SK-N-SH (cell line): ENCODE measurements around the gene EPHB4.

ENCODE experiments used
- CHD2 ChIP-seq: fragments of 150-350 bp; IDR thresholded peaks from 2 replicates; pipeline ENCODE4 v1.6.1; 2018; ENCODE audit warnings: low read length; ENCODE audit not compliant: partially characterized antibody
- CTCF ChIP-seq: fragments of 200-600 bp; sonication (generic); IDR thresholded peaks from 2 replicates; pipeline ENCODE4 v1.6.1; 2017; ENCODE audit warnings: antibody characterized with exemption, mild to moderate bottlenecking, moderate library complexity
- EP300 ChIP-seq, 2 experiments: IDR thresholded peaks; 2 replicates each; pipeline versions ENCODE4 v1.4.0 to v1.6.1; 2012; ENCODE audit warnings: borderline replicate concordance in 1 of 2, low read depth in 1 of 2, low read length in 1 of 2
- GABPA ChIP-seq: IDR thresholded peaks from 2 replicates; pipeline ENCODE4 v1.4.0; 2012; ENCODE audit warnings: low read depth, mild to moderate bottlenecking
- JUND ChIP-seq: IDR thresholded peaks from 2 replicates; pipeline ENCODE4 v1.4.0; 2012
- MAX ChIP-seq: IDR thresholded peaks from 2 replicates; pipeline ENCODE4 v1.4.0; 2012; ENCODE audit warnings: low read depth
- NFIC ChIP-seq: IDR thresholded peaks from 2 replicates; pipeline ENCODE4 v1.4.0; 2012; ENCODE audit warnings: borderline replicate concordance
- POLR2AphosphoS5 ChIP-seq: IDR thresholded peaks from 2 replicates; pipeline ENCODE4 v1.6.1; 2012; ENCODE audit warnings: low read depth, low read length
- RAD21 ChIP-seq: IDR thresholded peaks from 2 replicates; pipeline ENCODE4 v1.6.1; 2012; ENCODE audit warnings: mild to moderate bottlenecking, low read length
- RFX5 ChIP-seq: IDR thresholded peaks from 2 replicates; pipeline ENCODE4 v1.6.1; 2012; ENCODE audit warnings: mild to moderate bottlenecking, improper control_type of control experiment, low read length
- SIN3A ChIP-seq: IDR thresholded peaks from 2 replicates; pipeline ENCODE4 v1.6.1; 2012; ENCODE audit warnings: low read depth, mild to moderate bottlenecking, low read length, moderate library complexity, borderline replicate concordance
- SMC3 ChIP-seq: IDR thresholded peaks from 2 replicates; pipeline ENCODE4 v1.6.1; 2012; ENCODE audit warnings: low read depth, low read length, improper control_type of control experiment
- YY1 ChIP-seq: IDR thresholded peaks from 2 replicates; pipeline ENCODE4 v1.4.0; 2012; ENCODE audit warnings: low read depth, mild to moderate bottlenecking

- no peak for TF ChIP-seq RFX5
- TF ChIP-seq SIN3A: no peak
- no peak for TF ChIP-seq CTCF
- TF ChIP-seq EP300 (IDR thresholded peaks at IDR 0.05; ENCODE audit: borderline replicate concordance in 1 of 2, low read depth in 1 of 2, low read length in 1 of 2): no peak
- TF ChIP-seq JUND: no peak
- TF ChIP-seq YY1: no peak
- no peak for TF ChIP-seq CHD2
- TF ChIP-seq MAX: no peak
- TF ChIP-seq SMC3: no peak
- no peak for TF ChIP-seq NFIC
- TF ChIP-seq POLR2AphosphoS5: no peak
- no peak for TF ChIP-seq GABPA
- TF ChIP-seq RAD21: no peak
Measured at GRCh38 chr7:100783804-100784203, 43.5 kb downstream of the EPHB4 start.
